Neural crest cell (in vitro differentiated cells): ENCODE measurements around the gene CHAT. TPM values are rescaled to one million over a fixed set of nuclear protein-coding genes. Genes with fewer than 3 reads are reported as not detected.

ENCODE experiments used
- DNase-seq: peaks from one replicate; pipeline ENCODE4 v3.0.0; 2021; ENCODE audit warnings: low read depth, mixed read lengths, low spot score
- H3K27ac Mint-ChIP-seq: one replicate; pipeline ENCODE4 v1.8.0; 2021; ENCODE audit warnings: mild to moderate bottlenecking, mixed read lengths; ENCODE audit not compliant: unreplicated experiment
- H3K27me3 Mint-ChIP-seq: 2 replicates; pipeline ENCODE4 v1.8.0; 2021; ENCODE audit warnings: low read depth, mild to moderate bottlenecking, mixed read lengths
- H3K36me3 Mint-ChIP-seq: 2 replicates; pipeline ENCODE4 v1.8.0; 2021; ENCODE audit warnings: low read depth, mild to moderate bottlenecking, mixed read lengths
- H3K4me1 Mint-ChIP-seq: 2 replicates; pipeline ENCODE4 v1.8.0; 2021; ENCODE audit warnings: mixed read lengths
- H3K4me3 Mint-ChIP-seq: one replicate; pipeline ENCODE4 v1.8.0; 2021; ENCODE audit warnings: mild to moderate bottlenecking, mixed read lengths
- H3K9me3 Mint-ChIP-seq: 2 replicates; pipeline ENCODE4 v1.8.0; 2021; ENCODE audit warnings: mixed read lengths
- CTCF ChIP-seq: fragments of 200-600 bp; sonication (generic); conservative IDR thresholded peaks from 2 replicates; pipeline ENCODE4 v1.5.0; 2021; ENCODE audit warnings: antibody characterized with exemption, mild to moderate bottlenecking
- total RNA-seq: library from RNA; stranded (reverse); gene quantifications from 2 replicates; pipeline ENCODE4 v1.2.1, GENCODE V29; 2021

Gene CHAT
- total RNA-seq, 1 donor from 2014 or later = 2.7 TPM

- peaks cover 5% of the 10 kb centered on the region for H3K36me3 Mint-ChIP-seq
- H3K4me1 Mint-ChIP-seq = no peaks in the 10 kb centered on the region
- H3K27me3 Mint-ChIP-seq = peaks cover 23% of the 10 kb centered on the region
- TF ChIP-seq CTCF = no peak
- no peak for DNase-seq
- H3K27ac Mint-ChIP-seq = no peak overlapping the region
- peaks cover 11% of the 10 kb centered on the region for H3K9me3 Mint-ChIP-seq
- H3K4me3 Mint-ChIP-seq = no peak overlapping the region
Measured at GRCh38 chr10:49571388-49571787, 42.4 kb upstream of the CHAT start.

- Mint-ChIP-seq H3K36me3 (peaks cover 5% of the 10 kb centered on the region), H3K27me3 (peaks cover 15% of the 10 kb centered on the region), H3K4me1 (no peaks in the 10 kb centered on the region), H3K9me3 (peaks cover 6% of the 10 kb centered on the region), H3K27ac (no peak overlapping the region), H3K4me3 (no peak overlapping the region)
- no peak for TF ChIP-seq CTCF
- no peak for DNase-seq
Measured at GRCh38 chr10:49572594-49573114, 41.2 kb upstream of the CHAT start.

- H3K27ac Mint-ChIP-seq = no peak overlapping the region
Measured at GRCh38 chr10:49575489-49576072, 38.3 kb upstream of the CHAT start.

GRCh38 chr10:49577182-49577925, 36.5 kb upstream of the CHAT start:
- no peak for TF ChIP-seq CTCF
- H3K27ac Mint-ChIP-seq = no peak overlapping the region

More at GRCh38 chr10:49575489-49576072, 38.3 kb upstream of the CHAT start:
- Mint-ChIP-seq H3K4me1 (no peaks in the 10 kb centered on the region), H3K4me3 (no peak overlapping the region), H3K36me3 (peaks cover 3% of the 10 kb centered on the region), H3K9me3 (no peaks in the 10 kb centered on the region), H3K27me3 (peaks cover 2% of the 10 kb centered on the region)
- no peak for DNase-seq
- no peak for TF ChIP-seq CTCF

GRCh38 chr10:49578392-49578791, 35.4 kb upstream of the CHAT start:
- Mint-ChIP-seq H3K4me3 (no peak overlapping the region), H3K36me3 (peaks cover 3% of the 10 kb centered on the region), H3K9me3 (no peaks in the 10 kb centered on the region), H3K27me3 (peaks cover 16% of the 10 kb centered on the region), H3K4me1 (no peaks in the 10 kb centered on the region), H3K27ac (no peak overlapping the region)
- no peak for TF ChIP-seq CTCF
- no peak for DNase-seq

More at GRCh38 chr10:49577182-49577925, 36.5 kb upstream of the CHAT start:
- Mint-ChIP-seq H3K9me3 (no peaks in the 10 kb centered on the region), H3K36me3 (peaks cover 3% of the 10 kb centered on the region), H3K27me3 (peaks cover 8% of the 10 kb centered on the region), H3K4me1 (no peaks in the 10 kb centered on the region), H3K4me3 (no peak overlapping the region)
- no peak for DNase-seq
